ENCODE measurements around the gene FABP3. TPM values are rescaled to one million over a fixed set of nuclear protein-coding genes. Genes with fewer than 3 reads are reported as not detected.

FABP3 gene
- polyA plus RNA-seq, 3 donors = not detected

- no peak overlapping the region for H2AFZ ChIP-seq (ENCODE audit: insufficient read depth, low read depth, low read length, poor library complexity, severe bottlenecking)
- H3K36me3 ChIP-seq (replicated peaks in 1 of 2; ENCODE audit: control insufficient read depth in 1 of 2, insufficient read depth in 2 of 2, low read length in 2 of 2) = no peaks in the 10 kb centered on the region
- H4K20me1 ChIP-seq (ENCODE audit: insufficient read depth, low read length) = peaks cover 9% of the 10 kb centered on the region
- peaks cover 10 to 11% of the 10 kb centered on the region in 2 donors for H3K4me1 ChIP-seq (ENCODE audit: control insufficient read depth in 1 of 2, insufficient read depth in 2 of 2, low read length in 2 of 2)
- Mint-ChIP-seq H3K27ac (peak overlapping the region in 2 of 7 donors; percentile 27 to 43), H3K36me3 (peaks cover 4 to 9% of the 10 kb centered on the region in 2 donors), H3K4me3 (peak overlapping the region; percentile 77 to 86), H3K4me1 (peaks cover 19% of the 10 kb centered on the region), H3K27me3 (ENCODE audit: low read depth in 3 of 3) (peaks cover 48 to 68% (median 61%) of the 10 kb centered on the region in 3 donors), H3K9me3 (peaks cover 0 to 10% (median 4%) of the 10 kb centered on the region in 7 donors)
- no peak overlapping the region for H3K4me3 ChIP-seq (replicated peaks in 1 of 3; ENCODE audit: low read depth in 2 of 3, low read length in 3 of 3)
- H3K27me3 ChIP-seq (ENCODE audit: control insufficient read depth in 2 of 2, insufficient read depth in 2 of 2, low read length in 2 of 2) = peaks cover 21 to 45% of the 10 kb centered on the region in 2 donors
- peaks cover 0 to 8% of the 10 kb centered on the region in 2 donors for H3K9me3 ChIP-seq (replicated peaks in 1 of 2; ENCODE audit: control insufficient read depth in 1 of 2, insufficient read depth in 1 of 2, low read length in 2 of 2)
- no peak overlapping the region for H3K9ac ChIP-seq (ENCODE audit: insufficient read depth, low read length, poor library complexity, severe bottlenecking)
- no peak for DNase-seq
- H3K27ac ChIP-seq (ENCODE audit: low read depth in 1 of 2, low read length in 2 of 2) = no peak overlapping the region
- 55% methylated on average over 1 of the region's 2 CpGs for WGBS (ENCODE audit: insufficient coverage)
- intact Hi-C loops (cut with micrococcal nuclease) = loop anchor here in 1 of 2 donors (10.0 kb wide), 1 partner anchor 227 kb away; no protein-coding TSS in a partner anchor
- peak overlapping the region; percentile 94 for H3K4me2 ChIP-seq (replicated peaks; ENCODE audit: extremely low read depth, low read length, poor library complexity, severe bottlenecking)
- no peaks in the 10 kb centered on the region for H3K79me2 ChIP-seq (ENCODE audit: insufficient read depth, low read length)
- TF ChIP-seq CTCF (IDR thresholded peaks at IDR 0.05) = no peak
Observed at GRCh38 chr1:31412205-31412604, 39.3 kb upstream of the FABP3 start.

GRCh38 chr1:31410871-31411270, 38.0 kb upstream of the FABP3 start:
- TF ChIP-seq CTCF (IDR thresholded peaks at IDR 0.05) = no peak
- Histone ChIP-seq H3K4me1 (ENCODE audit: control insufficient read depth in 1 of 2, insufficient read depth in 2 of 2, low read length in 2 of 2) (peaks cover 10 to 11% of the 10 kb centered on the region in 2 donors), H3K79me2 (ENCODE audit: insufficient read depth, low read length) (no peaks in the 10 kb centered on the region), H3K9me3 (replicated peaks in 1 of 2; ENCODE audit: control insufficient read depth in 1 of 2, insufficient read depth in 1 of 2, low read length in 2 of 2) (peaks cover 0 to 8% of the 10 kb centered on the region in 2 donors), H3K9ac (ENCODE audit: insufficient read depth, low read length, poor library complexity, severe bottlenecking) (no peak overlapping the region), H3K27me3 (ENCODE audit: control insufficient read depth in 2 of 2, insufficient read depth in 2 of 2, low read length in 2 of 2) (peaks cover 21 to 45% of the 10 kb centered on the region in 2 donors), H3K27ac (ENCODE audit: low read depth in 1 of 2, low read length in 2 of 2) (no peak overlapping the region), H2AFZ (ENCODE audit: insufficient read depth, low read depth, low read length, poor library complexity, severe bottlenecking) (no peak overlapping the region), H3K36me3 (replicated peaks in 1 of 2; ENCODE audit: control insufficient read depth in 1 of 2, insufficient read depth in 2 of 2, low read length in 2 of 2) (no peaks in the 10 kb centered on the region), H3K4me2 (replicated peaks; ENCODE audit: extremely low read depth, low read length, poor library complexity, severe bottlenecking) (no peak overlapping the region), H3K4me3 (replicated peaks in 1 of 3; ENCODE audit: low read depth in 2 of 3, low read length in 3 of 3) (no peak overlapping the region), H4K20me1 (ENCODE audit: insufficient read depth, low read length) (peaks cover 9% of the 10 kb centered on the region)
- H3K4me3 Mint-ChIP-seq = peak overlapping the region in 1 of 2 donors; percentile 86
- 75% methylated on average over 1 of the region's 4 CpGs for WGBS (ENCODE audit: insufficient coverage)
- no peak for DNase-seq
- H3K4me1 Mint-ChIP-seq = peaks cover 17% of the 10 kb centered on the region
- intact Hi-C loops (cut with micrococcal nuclease) = loop anchor here in 1 of 2 donors (10.0 kb wide), 1 partner anchor 226 kb away; no protein-coding TSS in a partner anchor
- peaks cover 47 to 62% (median 55%) of the 10 kb centered on the region in 3 donors for H3K27me3 Mint-ChIP-seq (ENCODE audit: low read depth in 3 of 3)
- H3K27ac Mint-ChIP-seq = no peak overlapping the region
- H3K9me3 Mint-ChIP-seq = peaks cover 0 to 10% (median 2%) of the 10 kb centered on the region in 7 donors
- peaks cover 4 to 9% of the 10 kb centered on the region in 2 donors for H3K36me3 Mint-ChIP-seq
